GM18907 (cell line): ENCODE data around the gene LRTM2.
A peak's percentile ranks its signal among the peaks of the same experiment; 100 is the strongest.

Experiments used
- ATAC-seq: cut with Tn5 transposase; IDR thresholded peaks from one replicate; pipeline ENCODE4 v1.9.1; 2021; ENCODE audit warnings: mild to moderate bottlenecking, moderate library complexity; ENCODE audit not compliant: unreplicated experiment

LRTM2 gene

GRCh38 chr12:1797011-1797901, 23.1 kb upstream of the LRTM2 start:
- peak; percentile 25 for ATAC-seq

- no peak for ATAC-seq
These were observed 22.2 kb upstream of the LRTM2 start for GRCh38 chr12:1797991-1798640.

GRCh38 chr12:1798641-1799020, 21.7 kb upstream of the LRTM2 start:
- ATAC-seq = no peak

- ATAC-seq = no peak
These were observed 21.1 kb upstream of the LRTM2 start for GRCh38 chr12:1799051-1799881.

GRCh38 chr12:1799882-1800400, 20.4 kb upstream of the LRTM2 start:
- ATAC-seq = no peak

GRCh38 chr12:1800401-1801302, 19.7 kb upstream of the LRTM2 start:
- peak; percentile 30 for ATAC-seq

GRCh38 chr12:1801303-1801975, 18.9 kb upstream of the LRTM2 start:
- ATAC-seq = no peak

- no peak for ATAC-seq
These were observed 16.6 kb upstream of the LRTM2 start for GRCh38 chr12:1803736-1804135.

- peak; percentile 70 for ATAC-seq
These were observed 15.6 kb upstream of the LRTM2 start for GRCh38 chr12:1804545-1805332.

- no peak for ATAC-seq
These were observed 14.8 kb upstream of the LRTM2 start for GRCh38 chr12:1805441-1806081.

GRCh38 chr12:1806301-1807086, 13.9 kb upstream of the LRTM2 start:
- ATAC-seq = no peak

- no peak for ATAC-seq
These were observed 13.1 kb upstream of the LRTM2 start for GRCh38 chr12:1807087-1807860.

GRCh38 chr12:1808036-1808797, 12.1 kb upstream of the LRTM2 start:
- ATAC-seq = no peak

- ATAC-seq = no peak
These were observed 11.4 kb upstream of the LRTM2 start for GRCh38 chr12:1808798-1809480.

GRCh38 chr12:1809591-1810190, 10.7 kb upstream of the LRTM2 start:
- ATAC-seq = no peak
